Stimulated activated CD4-positive, alpha-beta T cell treated with anti-CD3 and anti-CD28 coated beads, Interleukin-4, amount 100 ng/mL, for 1 hour (primary cell): ENCODE measurements around the gene PIP5K1B.

ENCODE experiments used
- DNase-seq: peaks from one replicate; pipeline ENCODE4 v3.0.0-alpha.2; 2020

The PIP5K1B gene

DNA sequence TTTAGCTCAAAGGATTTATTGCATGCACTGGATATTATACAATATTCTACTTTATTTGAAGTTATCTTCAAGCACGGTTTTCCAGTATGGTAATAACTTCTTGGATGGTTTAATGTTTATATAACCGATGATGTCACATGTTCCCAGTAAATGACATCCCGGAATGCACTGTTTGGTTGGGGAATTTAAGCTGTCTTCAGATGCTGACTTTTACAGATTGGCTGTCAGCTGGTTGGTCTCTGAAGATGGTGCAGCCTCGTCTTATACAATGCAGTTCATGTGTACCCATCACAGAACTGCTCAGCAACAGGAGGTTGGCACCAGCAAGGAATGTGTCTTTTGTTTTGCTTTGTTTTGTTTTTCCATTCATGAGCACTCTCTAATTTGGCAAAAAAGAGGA is 165.0 kb downstream of the PIP5K1B start:
- no peak for DNase-seq

DNA sequence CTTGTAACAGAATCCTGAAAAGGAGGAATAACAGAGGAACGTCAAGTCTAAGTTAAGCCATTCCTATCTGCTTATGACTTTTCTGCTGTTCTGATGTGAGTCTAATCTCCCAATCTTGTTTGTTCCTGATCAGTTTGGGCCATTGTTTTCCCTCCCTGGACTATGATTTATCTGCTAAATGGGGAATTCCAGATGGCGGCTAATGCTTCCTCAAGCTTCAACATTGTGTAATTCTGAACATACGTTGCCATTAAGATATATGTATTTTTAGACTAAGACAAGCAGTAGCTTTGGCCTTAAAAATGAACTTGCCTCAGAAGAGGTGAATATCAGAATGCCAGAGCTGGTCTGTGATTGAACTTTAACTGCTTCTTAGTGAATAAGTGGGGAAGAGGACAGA is 166.2 kb downstream of the PIP5K1B start:
- DNase-seq, result no peak

DNA sequence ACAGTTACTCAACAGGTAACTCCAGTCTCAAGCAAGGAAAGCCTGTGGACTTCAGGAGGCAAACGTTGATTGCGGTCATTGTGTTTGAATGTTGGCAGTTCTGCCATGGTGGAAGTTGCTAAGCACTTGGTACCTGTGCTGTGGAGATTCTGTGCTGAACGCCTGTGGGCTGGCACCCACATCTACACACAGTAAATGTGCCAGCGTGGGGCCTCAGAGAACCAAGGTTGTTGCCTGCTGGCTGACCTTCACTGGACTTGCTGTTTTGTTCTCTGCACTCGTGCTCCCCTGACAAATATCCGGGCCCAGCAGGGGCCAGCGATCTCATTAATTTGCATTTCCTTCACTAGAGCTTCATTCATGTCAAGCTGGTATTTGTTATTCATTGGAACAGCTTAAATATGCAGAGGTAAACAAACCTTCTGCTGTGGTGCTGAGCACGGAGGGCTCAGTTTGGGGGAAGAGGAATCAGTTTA is 167.0 kb downstream of the PIP5K1B start:
- DNase-seq, result no peak

DNA sequence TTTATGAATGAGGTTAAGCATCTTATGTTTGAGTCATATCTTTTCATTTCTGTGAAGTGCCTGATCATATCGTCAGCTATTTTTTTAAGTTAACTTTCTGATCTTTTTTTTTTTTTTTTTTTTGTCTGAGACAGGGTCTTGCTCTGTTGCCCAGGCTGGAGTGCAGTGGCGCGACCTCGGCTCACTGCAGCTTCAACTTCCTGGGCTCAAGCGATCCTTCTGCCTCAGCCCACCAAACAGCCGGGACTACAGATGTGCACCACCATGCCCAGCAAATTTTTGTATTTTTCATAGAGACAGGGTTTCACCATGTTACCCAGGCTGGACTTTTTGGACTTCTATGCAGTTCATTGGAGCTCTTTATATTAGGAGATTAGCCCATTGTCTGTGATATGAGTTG is 168.1 kb downstream of the PIP5K1B start:
- no peak for DNase-seq

- no peak for DNase-seq
Measured at GRCh38 chr9:68876273-68876672, 171.2 kb downstream of the PIP5K1B start.

DNA sequence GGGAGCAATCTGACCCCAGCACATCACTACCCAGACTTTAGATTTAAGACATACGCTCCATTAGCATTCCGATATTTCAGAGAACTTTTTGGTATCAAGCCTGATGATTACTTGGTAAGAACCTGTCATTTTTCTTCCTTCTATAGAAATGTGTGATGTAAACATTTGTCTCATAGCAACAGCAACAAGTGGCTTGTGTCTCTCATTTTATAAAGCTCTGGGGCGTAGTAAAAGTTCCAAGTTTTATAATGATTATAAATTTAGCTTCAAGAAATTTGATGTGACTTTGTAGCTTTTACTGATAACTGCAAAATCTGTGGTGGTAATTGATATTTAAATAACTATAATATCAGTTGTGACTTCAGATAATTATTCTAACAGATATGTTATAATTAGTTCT is 171.6 kb downstream of the PIP5K1B start:
- no peak for DNase-seq

DNA sequence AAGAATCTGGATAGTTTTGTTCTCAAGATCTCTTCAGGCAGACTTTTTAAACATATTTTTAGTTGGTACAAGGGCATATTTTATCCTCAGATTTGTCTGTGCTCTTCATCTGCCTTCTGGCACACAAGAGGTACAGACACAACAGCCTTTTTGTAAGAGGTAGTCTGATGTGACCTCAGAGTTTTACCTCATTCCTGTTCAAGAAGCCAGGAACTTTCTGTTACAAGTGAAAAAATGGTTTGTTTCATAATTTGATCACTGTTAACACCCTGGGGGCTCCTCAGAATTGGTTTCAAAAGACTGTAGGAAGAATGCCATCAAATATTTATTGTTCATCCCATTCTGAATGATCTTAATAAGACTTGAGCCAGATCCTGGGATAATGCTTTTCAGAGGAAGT is 172.2 kb downstream of the PIP5K1B start:
- no peak for DNase-seq

DNA sequence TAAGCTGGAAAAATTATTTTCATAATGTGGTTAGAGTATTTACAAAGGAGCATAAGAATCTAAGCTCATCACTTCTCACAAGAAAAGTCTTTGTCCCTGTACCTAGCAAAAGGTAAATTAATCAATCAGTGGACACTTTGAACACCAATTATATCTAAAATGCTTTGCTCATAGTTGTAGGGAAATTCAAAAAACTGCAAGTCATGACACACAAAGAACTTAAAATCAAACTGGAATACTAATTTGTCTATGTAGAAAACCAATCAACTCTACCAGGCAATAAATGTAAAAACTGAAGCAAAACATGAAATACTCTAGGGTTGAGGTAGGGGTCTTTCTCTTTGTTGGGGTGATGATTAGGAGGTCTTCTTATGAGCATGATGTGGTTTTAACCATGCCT is 173.4 kb downstream of the PIP5K1B start:
- DNase-seq, result no peak

- no peak for DNase-seq
Measured at GRCh38 chr9:68883224-68883623, 178.2 kb downstream of the PIP5K1B start.

DNA sequence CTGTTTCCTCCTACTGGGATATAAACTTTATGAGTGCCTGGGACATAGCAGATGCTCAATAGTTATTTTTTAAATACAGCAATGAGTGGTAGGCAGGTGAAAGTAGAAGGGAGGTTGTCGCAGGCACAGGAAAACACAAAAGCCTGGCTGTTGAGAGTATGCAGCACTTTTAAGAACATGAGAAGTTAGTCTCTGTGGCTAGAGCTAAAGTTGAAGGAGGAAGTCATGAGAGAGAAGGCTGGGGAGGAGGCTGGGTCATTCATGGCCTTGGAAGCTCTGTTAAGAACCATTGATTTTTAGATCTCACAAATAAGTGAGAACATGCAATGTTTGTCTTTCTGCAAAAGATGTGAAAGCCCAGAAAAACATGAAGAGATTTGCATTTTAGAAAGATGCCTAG is 182.2 kb downstream of the PIP5K1B start:
- DNase-seq, result no peak

GRCh38 chr9:68894502-68894901 is 189.5 kb downstream of the PIP5K1B start:
- no peak for DNase-seq

DNA sequence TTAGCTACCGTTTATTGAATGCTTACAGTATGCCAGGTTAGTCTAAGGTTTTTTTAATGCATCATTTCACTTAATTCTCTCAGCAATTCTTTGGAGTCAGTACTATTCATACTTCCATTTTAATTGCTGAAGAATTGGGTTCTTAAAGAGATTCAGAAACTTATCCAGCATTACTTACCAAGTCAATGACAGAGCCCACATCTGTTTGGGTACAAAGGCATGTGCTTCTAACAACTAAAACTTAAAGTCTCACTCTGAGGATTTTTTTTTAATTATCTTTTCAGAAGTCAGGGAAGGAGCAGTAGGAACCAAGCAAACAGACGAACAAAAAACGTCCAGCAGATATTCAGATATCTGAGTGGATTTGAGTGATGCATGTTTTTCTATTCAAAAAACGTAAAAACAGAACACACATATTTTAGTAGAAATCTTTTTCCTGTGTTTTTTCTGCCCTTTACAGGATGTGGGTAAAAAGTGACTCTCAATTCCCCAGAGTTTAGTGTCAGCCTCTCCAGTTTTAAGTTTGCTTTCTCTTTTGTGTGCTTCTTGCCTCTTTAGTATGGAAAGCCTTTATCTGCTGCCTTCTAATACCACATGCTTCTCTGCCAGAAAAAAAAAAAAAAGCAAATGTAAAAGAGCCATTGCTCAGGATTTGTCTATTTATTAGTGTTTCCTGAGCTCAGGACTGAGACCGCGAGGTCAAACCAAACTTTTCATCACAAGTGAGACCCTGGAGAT is 190.9 kb downstream of the PIP5K1B start:
- DNase-seq, result no peak

- DNase-seq, result no peak
Measured at GRCh38 chr9:68896486-68896885, 191.4 kb downstream of the PIP5K1B start.

DNA sequence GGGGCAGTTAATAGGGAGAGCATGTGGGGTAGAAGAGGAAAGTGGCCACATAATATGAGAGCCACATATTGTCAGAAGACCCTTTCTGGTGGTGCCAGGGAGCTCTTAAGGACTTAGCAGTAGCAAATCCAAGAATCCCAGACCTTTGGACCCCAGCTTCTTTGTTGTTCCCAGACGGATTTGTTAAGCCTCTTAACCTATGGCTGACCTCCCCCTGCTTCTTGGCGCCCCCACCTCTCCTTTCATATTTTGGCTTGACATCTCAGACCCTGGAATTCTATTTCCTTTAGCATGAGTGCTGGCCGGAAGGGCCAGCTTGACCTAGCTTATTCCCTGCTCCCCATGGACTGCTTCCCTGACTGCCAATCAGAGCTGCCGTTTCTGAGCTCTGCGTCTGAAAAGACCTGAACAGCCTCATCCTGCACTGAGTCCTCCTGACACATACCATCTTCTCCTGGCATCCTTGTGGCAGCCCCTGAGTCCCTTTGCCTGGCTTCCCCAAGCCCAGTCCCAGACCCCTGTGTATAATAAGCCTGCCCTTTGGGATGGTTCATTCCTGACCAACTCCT is 192.6 kb downstream of the PIP5K1B start:
- DNase-seq, result no peak

DNA sequence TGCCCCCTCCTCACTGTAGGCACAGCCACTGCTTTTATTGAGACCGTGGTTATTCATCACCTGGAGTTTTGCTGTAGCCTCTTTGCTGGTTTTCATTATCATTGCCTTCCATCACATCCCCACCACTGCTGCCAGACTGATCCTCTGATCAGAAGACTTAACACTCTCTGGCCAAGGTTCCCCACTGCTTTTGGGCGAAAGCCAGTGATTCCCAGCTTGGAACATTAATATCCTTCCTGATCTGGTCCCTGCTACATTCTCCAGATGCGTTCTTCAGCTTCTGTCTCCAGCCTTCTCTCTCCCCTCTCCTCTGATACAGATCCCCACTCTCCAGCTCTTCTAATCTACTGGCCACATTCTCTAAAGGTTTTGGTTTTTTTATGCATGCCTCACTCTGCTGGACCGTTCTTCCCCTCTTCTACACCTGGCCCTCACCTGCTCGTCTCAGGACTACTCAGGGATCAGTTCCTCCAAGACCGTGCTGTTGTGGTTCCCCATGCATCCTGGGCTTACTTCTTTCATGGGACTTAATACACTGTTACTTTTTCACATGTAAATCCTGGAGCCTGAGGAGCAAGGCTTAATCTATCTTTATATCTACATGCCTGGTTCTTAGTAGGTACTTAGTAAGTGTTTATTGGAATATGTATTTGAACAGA is 193.9 kb downstream of the PIP5K1B start:
- DNase-seq, result no peak

DNA sequence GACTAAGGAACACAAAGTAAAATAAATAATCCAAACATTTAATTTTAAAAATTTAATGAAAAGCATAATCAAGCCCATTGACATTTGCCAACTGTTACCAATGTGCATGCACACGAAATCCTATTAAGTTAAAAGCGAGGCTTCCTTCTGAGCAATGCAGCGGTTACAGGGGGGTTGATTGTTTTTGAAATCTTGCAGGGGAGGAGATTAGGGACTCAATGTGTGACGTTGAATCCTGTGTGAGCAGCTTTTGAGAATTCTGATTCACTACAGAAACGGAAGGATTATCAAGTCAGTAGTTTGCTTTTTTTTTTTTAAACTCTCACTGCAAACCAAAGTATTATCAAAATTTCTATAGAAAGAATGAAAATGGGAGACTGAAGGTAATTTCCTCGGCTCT is 199.4 kb downstream of the PIP5K1B start:
- no peak for DNase-seq

DNA sequence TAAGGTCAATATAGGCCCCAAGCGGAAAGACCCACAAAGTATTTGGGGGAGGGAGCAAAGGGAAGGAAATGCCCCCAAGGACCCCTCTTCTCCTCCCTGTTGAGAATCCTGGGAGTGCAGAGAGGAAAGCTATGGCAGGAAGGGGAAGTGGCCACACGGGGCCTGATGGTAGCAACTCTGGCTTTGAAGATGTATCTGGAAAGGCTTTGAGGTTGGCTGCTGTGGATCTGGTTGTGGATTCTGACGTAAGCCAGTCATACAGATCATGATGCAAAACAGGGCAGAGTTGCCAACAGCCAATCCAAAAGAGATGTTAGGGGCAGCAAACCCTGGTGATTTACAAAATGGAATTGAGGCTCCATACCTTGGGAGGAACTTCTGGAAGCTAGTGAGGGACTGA is 200.1 kb downstream of the PIP5K1B start:
- DNase-seq, result no peak

- DNase-seq, result no peak
Measured at GRCh38 chr9:68907910-68908309, 202.9 kb downstream of the PIP5K1B start.

DNA sequence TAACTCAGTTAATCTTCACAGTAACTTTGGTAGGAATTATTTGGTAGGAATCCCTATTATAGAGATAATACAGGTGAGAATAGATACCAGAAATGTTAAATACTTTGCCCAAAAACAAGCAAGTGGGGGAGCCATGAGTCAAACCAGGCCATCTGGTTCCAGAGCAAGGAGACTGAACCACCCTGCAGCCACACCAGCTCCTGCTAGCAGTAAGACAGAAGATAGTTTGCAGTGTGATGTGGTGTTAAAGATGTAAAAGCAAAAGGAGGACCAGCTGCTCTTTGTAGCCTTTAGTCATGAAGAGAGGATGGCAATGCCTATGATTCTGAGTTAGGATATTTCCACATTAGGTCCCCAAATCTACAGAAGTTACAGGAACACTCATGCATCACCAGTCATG is 207.5 kb downstream of the PIP5K1B start:
- no peak for DNase-seq

GRCh38 chr9:68913054-68913453 is 208.0 kb downstream of the PIP5K1B start:
- no peak for DNase-seq

DNA sequence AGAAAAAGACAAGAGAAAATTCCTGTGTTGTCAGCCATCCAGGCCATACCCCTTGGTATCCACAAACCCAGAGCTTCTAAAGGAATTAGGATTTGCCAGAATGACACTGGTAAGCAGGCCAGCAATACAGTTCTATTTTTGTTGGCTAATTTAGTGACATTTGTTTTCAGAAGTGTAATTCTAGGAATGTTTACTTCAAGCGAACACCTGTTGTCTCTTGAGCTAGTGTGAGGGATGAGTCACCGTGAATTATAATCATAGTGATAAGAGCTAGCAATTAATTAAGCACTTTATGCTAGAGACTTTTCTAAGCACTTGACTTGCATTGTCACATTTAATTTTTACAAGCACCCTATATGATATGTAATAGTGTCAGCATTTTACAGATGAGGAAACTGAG is 209.7 kb downstream of the PIP5K1B start:
- no peak for DNase-seq

DNA sequence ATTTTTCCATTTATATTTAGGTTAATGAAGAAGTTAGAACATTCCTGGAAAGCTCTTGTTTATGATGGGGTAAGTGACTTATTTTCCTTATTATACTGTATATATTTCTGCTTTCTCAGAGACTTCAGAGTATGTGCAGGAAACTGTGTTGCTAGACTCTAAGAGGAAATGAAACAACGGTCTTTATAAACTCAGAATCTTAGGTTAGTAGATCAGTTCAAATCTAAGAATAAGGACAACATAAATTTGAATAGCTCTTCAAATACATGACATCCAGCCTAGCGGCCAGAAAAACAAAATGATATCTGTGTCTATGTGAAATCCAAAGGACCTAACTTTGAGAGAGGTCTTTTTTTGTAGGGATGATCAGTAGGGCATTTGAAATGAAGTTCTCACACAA is 214.6 kb downstream of the PIP5K1B start:
- no peak for DNase-seq

DNA sequence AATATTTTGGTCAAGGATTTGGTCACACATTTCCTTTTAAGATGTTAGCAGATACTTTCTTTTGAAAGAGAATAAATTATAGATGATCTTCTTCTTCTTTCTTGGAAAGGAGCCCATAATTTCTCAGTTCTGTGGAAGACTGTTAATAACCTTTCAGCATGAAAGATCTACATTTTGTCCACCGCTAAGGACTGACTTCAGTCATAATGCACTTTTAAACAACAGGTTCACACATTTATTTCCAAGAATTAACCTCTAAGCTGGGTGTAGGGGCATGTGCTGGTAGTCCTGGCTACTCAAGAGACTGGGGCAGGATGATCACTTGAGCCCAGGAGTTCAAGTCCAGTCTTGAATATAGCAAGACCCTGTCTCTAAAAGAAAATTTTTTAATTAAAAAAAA is 215.9 kb downstream of the PIP5K1B start:
- DNase-seq, result no peak

DNA sequence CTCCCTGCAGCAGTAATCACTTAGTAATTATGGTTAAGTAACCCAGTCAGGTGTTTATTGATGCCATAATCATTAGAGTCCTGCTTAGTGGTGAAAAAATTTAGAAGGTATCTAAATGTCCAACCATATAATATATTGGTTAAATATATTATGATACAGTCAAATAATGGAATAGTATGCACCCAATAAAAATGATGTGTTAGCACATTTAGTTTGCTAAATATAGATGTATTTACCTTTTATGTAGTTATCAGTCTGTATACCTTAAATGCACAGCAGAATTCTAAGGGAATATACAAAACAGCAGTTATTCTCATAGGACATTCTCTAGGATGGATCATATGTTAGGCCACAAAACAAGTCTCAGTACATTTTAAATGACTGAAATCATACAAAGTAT is 218.4 kb downstream of the PIP5K1B start:
- no peak for DNase-seq
